Measurements from ENCODE around the gene TRPM3. TPM values are rescaled to one million over a fixed set of nuclear protein-coding genes. Genes with fewer than 3 reads are reported as not detected.

Gene TRPM3
- total RNA-seq, 1 experiment from 2014 or later = 5.4 TPM

DNA sequence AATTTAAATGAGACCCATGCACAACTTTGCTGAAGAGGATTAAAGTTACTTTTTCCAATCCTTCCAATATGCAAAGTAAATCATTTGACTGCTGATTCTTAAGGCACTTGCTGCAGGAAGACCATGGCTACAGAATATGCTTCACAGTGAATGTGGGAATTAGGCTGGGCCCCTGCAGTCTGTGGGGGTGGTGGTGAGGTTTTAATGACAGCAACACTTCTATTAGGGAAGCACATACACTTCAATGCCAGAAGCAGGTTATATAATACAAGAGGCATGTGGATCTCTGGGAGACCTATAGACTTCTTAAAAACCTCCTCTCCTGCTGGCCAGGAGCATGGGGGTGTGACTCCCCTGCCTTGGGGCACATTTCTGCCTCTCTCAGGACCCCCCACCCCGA is 582.4 kb downstream of the TRPM3 start (continued):
- TF ChIP-seq, protein P1, sequence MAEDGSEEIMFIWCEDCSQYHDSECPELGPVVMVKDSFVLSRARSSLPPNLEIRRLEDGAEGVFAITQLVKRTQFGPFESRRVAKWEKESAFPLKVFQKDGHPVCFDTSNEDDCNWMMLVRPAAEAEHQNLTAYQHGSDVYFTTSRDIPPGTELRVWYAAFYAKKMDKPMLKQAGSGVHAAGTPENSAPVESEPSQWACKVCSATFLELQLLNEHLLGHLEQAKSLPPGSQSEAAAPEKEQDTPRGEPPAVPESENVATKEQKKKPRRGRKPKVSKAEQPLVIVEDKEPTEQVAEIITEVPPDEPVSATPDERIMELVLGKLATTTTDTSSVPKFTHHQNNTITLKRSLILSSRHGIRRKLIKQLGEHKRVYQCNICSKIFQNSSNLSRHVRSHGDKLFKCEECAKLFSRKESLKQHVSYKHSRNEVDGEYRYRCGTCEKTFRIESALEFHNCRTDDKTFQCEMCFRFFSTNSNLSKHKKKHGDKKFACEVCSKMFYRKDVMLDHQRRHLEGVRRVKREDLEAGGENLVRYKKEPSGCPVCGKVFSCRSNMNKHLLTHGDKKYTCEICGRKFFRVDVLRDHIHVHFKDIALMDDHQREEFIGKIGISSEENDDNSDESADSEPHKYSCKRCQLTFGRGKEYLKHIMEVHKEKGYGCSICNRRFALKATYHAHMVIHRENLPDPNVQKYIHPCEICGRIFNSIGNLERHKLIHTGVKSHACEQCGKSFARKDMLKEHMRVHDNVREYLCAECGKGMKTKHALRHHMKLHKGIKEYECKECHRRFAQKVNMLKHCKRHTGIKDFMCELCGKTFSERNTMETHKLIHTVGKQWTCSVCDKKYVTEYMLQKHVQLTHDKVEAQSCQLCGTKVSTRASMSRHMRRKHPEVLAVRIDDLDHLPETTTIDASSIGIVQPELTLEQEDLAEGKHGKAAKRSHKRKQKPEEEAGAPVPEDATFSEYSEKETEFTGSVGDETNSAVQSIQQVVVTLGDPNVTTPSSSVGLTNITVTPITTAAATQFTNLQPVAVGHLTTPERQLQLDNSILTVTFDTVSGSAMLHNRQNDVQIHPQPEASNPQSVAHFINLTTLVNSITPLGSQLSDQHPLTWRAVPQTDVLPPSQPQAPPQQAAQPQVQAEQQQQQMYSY (CRISPR knock-in tag; IDR thresholded peaks at IDR 0.05) = no peak

DNA sequence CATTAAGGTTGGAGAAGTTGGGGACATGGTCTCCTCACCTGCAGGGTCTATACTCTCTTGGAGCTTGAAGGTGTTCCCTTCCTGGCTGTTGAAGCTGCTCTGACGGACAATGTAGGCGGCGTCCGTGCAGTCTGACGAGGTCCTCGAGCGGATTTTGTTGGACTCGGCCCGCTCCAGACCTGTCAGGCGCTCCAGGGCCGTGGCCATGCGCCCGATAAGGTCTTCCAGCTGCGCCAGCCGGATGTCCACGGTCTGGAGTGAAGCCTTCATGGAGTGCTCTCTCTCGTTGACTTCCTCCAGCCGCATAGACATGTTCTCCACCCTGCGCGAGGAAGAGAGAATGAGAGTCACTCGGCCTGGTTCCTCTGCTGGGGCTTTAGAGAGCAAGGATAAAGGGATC is 584.3 kb downstream of the TRPM3 start:
- no peak for TF ChIP-seq EMX1 (CRISPR knock-in tag; IDR thresholded peaks at IDR 0.05)
- no peak for TF ChIP-seq FOXK1 (CRISPR knock-in tag; IDR thresholded peaks at IDR 0.05)
- no peak for TF ChIP-seq ZNF396 (CRISPR knock-in tag; IDR thresholded peaks at IDR 0.05; ENCODE audit: borderline replicate concordance)
- TF ChIP-seq STAT6 (CRISPR knock-in tag; conservative IDR thresholded peaks at IDR 0.05; ENCODE audit: low read depth) = no peak
- TF ChIP-seq, protein P2, sequence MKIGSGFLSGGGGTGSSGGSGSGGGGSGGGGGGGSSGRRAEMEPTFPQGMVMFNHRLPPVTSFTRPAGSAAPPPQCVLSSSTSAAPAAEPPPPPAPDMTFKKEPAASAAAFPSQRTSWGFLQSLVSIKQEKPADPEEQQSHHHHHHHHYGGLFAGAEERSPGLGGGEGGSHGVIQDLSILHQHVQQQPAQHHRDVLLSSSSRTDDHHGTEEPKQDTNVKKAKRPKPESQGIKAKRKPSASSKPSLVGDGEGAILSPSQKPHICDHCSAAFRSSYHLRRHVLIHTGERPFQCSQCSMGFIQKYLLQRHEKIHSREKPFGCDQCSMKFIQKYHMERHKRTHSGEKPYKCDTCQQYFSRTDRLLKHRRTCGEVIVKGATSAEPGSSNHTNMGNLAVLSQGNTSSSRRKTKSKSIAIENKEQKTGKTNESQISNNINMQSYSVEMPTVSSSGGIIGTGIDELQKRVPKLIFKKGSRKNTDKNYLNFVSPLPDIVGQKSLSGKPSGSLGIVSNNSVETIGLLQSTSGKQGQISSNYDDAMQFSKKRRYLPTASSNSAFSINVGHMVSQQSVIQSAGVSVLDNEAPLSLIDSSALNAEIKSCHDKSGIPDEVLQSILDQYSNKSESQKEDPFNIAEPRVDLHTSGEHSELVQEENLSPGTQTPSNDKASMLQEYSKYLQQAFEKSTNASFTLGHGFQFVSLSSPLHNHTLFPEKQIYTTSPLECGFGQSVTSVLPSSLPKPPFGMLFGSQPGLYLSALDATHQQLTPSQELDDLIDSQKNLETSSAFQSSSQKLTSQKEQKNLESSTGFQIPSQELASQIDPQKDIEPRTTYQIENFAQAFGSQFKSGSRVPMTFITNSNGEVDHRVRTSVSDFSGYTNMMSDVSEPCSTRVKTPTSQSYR (CRISPR knock-in tag; IDR thresholded peaks at IDR 0.05) = no peak
- TF ChIP-seq NFYB (CRISPR knock-in tag; conservative IDR thresholded peaks at IDR 0.05; ENCODE audit: low read depth) = no peak
- no peak for TF ChIP-seq SMAD3 (CRISPR knock-in tag; IDR thresholded peaks at IDR 0.05; ENCODE audit: borderline replicate concordance)
- no peak for TF ChIP-seq NR2C2 (CRISPR knock-in tag; IDR thresholded peaks at IDR 0.05)
- TF ChIP-seq, protein P3, sequence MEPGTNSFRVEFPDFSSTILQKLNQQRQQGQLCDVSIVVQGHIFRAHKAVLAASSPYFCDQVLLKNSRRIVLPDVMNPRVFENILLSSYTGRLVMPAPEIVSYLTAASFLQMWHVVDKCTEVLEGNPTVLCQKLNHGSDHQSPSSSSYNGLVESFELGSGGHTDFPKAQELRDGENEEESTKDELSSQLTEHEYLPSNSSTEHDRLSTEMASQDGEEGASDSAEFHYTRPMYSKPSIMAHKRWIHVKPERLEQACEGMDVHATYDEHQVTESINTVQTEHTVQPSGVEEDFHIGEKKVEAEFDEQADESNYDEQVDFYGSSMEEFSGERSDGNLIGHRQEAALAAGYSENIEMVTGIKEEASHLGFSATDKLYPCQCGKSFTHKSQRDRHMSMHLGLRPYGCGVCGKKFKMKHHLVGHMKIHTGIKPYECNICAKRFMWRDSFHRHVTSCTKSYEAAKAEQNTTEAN (CRISPR knock-in tag; IDR thresholded peaks at IDR 0.05) = no peak
- TF ChIP-seq OVOL2 (CRISPR knock-in tag; IDR thresholded peaks at IDR 0.05; ENCODE audit: borderline replicate concordance) = no peak
- no peak for TF ChIP-seq ATF2 (CRISPR knock-in tag; IDR thresholded peaks at IDR 0.05; ENCODE audit: borderline replicate concordance, low read depth)
- TF ChIP-seq, protein P4, sequence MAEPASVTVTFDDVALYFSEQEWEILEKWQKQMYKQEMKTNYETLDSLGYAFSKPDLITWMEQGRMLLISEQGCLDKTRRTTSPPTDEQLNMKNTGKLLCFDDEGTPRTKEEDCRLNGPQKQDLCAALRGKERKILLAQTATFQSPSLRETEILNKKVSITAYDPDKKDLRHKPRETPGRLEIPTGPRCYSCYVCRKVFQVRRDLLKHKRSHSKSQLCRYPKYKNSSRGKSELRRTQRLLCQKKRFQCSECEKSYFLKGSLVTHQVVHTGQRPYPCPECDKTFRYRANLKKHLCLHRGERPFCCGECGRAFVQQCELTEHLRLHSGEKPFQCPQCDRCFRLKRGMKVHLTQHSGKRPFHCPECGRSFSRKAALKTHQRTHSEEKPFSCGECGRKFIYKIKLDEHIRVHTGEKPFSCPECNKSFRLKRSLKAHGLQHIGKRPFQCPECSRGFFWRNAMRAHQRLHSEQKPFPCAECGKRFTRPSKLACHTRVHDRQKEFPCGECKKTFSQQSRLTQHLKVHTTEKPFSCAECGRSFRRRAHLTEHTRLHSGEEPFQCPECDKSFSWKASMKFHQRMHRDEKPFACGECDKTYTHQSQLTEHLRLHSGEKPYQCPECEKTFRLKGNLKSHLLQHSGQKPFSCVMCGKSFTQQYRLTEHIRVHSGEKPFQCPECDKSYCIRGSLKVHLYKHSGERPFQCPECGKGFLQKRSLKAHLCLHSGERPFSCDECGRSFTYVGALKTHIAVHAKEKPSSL (CRISPR knock-in tag; conservative IDR thresholded peaks at IDR 0.05) = no peak
- TF ChIP-seq FOXP1 (CRISPR knock-in tag; IDR thresholded peaks at IDR 0.05; ENCODE audit: borderline replicate concordance) = no peak
- TF ChIP-seq E2F1 (CRISPR knock-in tag; IDR thresholded peaks at IDR 0.05) = no peak
- TF ChIP-seq, protein P5, sequence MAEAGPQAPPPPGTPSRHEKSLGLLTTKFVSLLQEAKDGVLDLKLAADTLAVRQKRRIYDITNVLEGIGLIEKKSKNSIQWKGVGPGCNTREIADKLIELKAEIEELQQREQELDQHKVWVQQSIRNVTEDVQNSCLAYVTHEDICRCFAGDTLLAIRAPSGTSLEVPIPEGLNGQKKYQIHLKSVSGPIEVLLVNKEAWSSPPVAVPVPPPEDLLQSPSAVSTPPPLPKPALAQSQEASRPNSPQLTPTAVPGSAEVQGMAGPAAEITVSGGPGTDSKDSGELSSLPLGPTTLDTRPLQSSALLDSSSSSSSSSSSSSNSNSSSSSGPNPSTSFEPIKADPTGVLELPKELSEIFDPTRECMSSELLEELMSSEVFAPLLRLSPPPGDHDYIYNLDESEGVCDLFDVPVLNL (CRISPR knock-in tag; IDR thresholded peaks at IDR 0.05; ENCODE audit: borderline replicate concordance, low read depth) = no peak
- no peak for TF ChIP-seq ZNF423 (CRISPR knock-in tag; IDR thresholded peaks at IDR 0.05)
- no peak for TF ChIP-seq ESRRA (CRISPR knock-in tag; IDR thresholded peaks at IDR 0.05; ENCODE audit: borderline replicate concordance)
- no peak for TF ChIP-seq FOXJ3 (CRISPR knock-in tag; IDR thresholded peaks at IDR 0.05; ENCODE audit: borderline replicate concordance)
- ChIA-PET POLR2A (no interaction called here), CTCF (no interaction called here)
- Mint-ChIP-seq H3K4me3 (no peak overlapping the region), H3K27ac (no peak overlapping the region), H3K9me3 (peaks cover 4% of the 10 kb centered on the region; the same call in 1 of the 2 replicates), H3K4me1 (peaks cover 22% of the 10 kb centered on the region), H3K36me3 (no peaks in the 10 kb centered on the region), H3K27me3 (ENCODE audit: low read depth) (no peaks in the 10 kb centered on the region)
- ATAC-seq = no peak
- DNase-seq (ENCODE audit: low spot score) = no peak

All from WTC11 (cell line).